Transverse colon (tissue), 4 donors: ENCODE measurements around the gene FHOD1. TPM values are rescaled to one million over a fixed set of nuclear protein-coding genes. Genes with fewer than 3 reads are reported as not detected.

Experiments
- DNase-seq: peaks from one replicate; pipeline ENCODE4 v3.0.0-alpha.2; 2019
- H3K27ac ChIP-seq, 4 donors: fragments of 200-600 bp; sonication (generic); 2 replicates each; pipeline ENCODE4 v1.5.1; 2016 to 2018; ENCODE audit warnings: inconsistent platforms in 4 of 4
- H3K27me3 ChIP-seq: fragments of 200-600 bp; sonication (generic); 2 replicates; pipeline ENCODE4 v1.5.1; 2017; ENCODE audit warnings: inconsistent platforms
- H3K36me3 ChIP-seq, 4 donors: fragments of 200-600 bp; sonication (generic); 2 replicates each; pipeline ENCODE4 v1.5.1; 2017 to 2019; ENCODE audit warnings: inconsistent platforms in 4 of 4
- H3K4me1 ChIP-seq, 4 donors: fragments of 200-600 bp; sonication (generic); 2 replicates each; pipeline ENCODE4 v1.5.1; 2017 to 2020; ENCODE audit warnings: inconsistent platforms in 4 of 4
- H3K4me3 ChIP-seq, 4 donors: fragments of 200-600 bp; sonication (generic); 1 replicate in 1 of 4; 2 replicates in 3 of 4; pipeline versions ENCODE4 v1.5.1 to v1.6.1; 2017 to 2019; ENCODE audit warnings: inconsistent platforms in 4 of 4
- H3K9me3 ChIP-seq, 2 donors: fragments of 200-600 bp; sonication (generic); 2 replicates each; pipeline ENCODE4 v1.5.1; 2017 to 2019; ENCODE audit warnings: inconsistent platforms in 2 of 2
- CTCF ChIP-seq, 5 experiments: fragments of 200-600 bp in 3 of 5; fragments of 450-650 bp in 2 of 5; sonication (generic) in 3 of 5; IDR thresholded peaks; 1 replicate in 2 of 5; 2 replicates in 3 of 5; pipeline ENCODE4 v1.5.1; 2016 to 2017; ENCODE audit warnings: antibody characterized with exemption in 5 of 5, inconsistent platforms in 3 of 5, mild to moderate bottlenecking in 2 of 5, moderate library complexity in 1 of 5
- EP300 ChIP-seq: sonication (generic); formaldehyde crosslinking; IDR thresholded peaks from one replicate; pipeline ENCODE4 v1.6.1; 2017; ENCODE audit warnings: antibody characterized with exemption, low read depth
- POLR2A ChIP-seq: fragments of 450-650 bp; IDR thresholded peaks from one replicate; pipeline ENCODE4 v1.6.1; 2016; ENCODE audit warnings: antibody characterized with exemption, mild to moderate bottlenecking, moderate library complexity
- POLR2AphosphoS5 ChIP-seq, 3 donors: sonication (generic); formaldehyde crosslinking; IDR thresholded peaks; one replicate each; pipeline ENCODE4 v1.6.1; 2016; ENCODE audit warnings: antibody characterized with exemption in 3 of 3
- WGBS, 2 donors: methylation state at CpG; one replicate each; pipeline ENCODE4 v1.1.5; 2018; ENCODE audit warnings: low coverage in 1 of 2; 5-methylcytosine and 5-hydroxymethylcytosine counted together
- in situ Hi-C, 4 donors: fragments of 200-750 bp; cut with MboI; loops; one replicate each; pipeline versions ENCODE4 v1.15.0 to v1.15.1; 2017; ENCODE audit warnings: low sequenced_read_pairs in 3 of 4, low pct_ligation_motif_present in 1 of 4, low pct_unique_long_range_greater_than_20kb in 1 of 4
- intact Hi-C: fragments of 100-400 bp; cut with DNase I; formaldehyde crosslinking; loops from one replicate; pipeline ENCODE4 v1.15.1; 2023; ENCODE audit warnings: low total_unique reads
- total RNA-seq, 4 donors: library from RNA; depleted of rRNA; stranded (reverse); fragments of >200 nt; gene quantifications; one replicate each; pipeline ENCODE4 v1.1.0, GENCODE V29; 2016

Gene FHOD1
- total RNA-seq, 4 donors from 2014 or later, result 25.1 to 177 (median 33.6) TPM

GRCh38 chr16:67249178-67250044 is 2.1 kb upstream of the FHOD1 start:
- intact Hi-C loops (no loop called here), in situ Hi-C loops (no loop called here)
- H3K27ac ChIP-seq, result no peak overlapping the region
- H3K4me3 ChIP-seq, result peak overlapping the region in 3 of 4 donors; percentile 27 to 84 (median 51)
- peaks cover 33% of the 10 kb centered on the region for H3K27me3 ChIP-seq
- no peaks in the 10 kb centered on the region for H3K9me3 ChIP-seq
- no peaks in the 10 kb centered on the region for H3K36me3 ChIP-seq
- 29 to 45% methylated on average over 2 to 20 of the region's 22 CpGs for WGBS, 2 donors
- TF ChIP-seq POLR2AphosphoS5 (IDR thresholded peaks at IDR 0.05) (no peak), CTCF (IDR thresholded peaks at IDR 0.05) (no peak), POLR2A (no peak), EP300 (no peak)
- no peak for DNase-seq
- H3K4me1 ChIP-seq, result peaks cover 23 to 33% (median 32%) of the 10 kb centered on the region in 4 donors

- WGBS, 2 donors, result 0 to 1% methylated on average over 8 to 60 of the region's 75 CpGs
- H3K9me3 ChIP-seq, result no peaks in the 10 kb centered on the region
- in situ Hi-C loops (no loop called here), intact Hi-C loops (no loop called here)
- H3K36me3 ChIP-seq, result no peaks in the 10 kb centered on the region
- peak within 1 kb of the TSS; percentile 15 to 84 (median 39) for H3K4me3 ChIP-seq
- peak within 1 kb of the TSS; percentile 14 to 95 (median 94) for H3K27ac ChIP-seq
- peaks cover 29 to 42% (median 39%) of the 10 kb centered on the region in 4 donors for H3K4me1 ChIP-seq
- DNase-seq, result no peak
- H3K27me3 ChIP-seq, result peaks cover 33% of the 10 kb centered on the region
- TF ChIP-seq CTCF (IDR thresholded peaks at IDR 0.05) (peak in 1 of 5 experiments; percentile 16), POLR2AphosphoS5 (IDR thresholded peaks at IDR 0.05) (no peak), EP300 (no peak)
These were observed 1.3 kb upstream of the FHOD1 start, which contains the start of gene SLC9A5 for GRCh38 chr16:67248401-67249177. Gene SLC9A5 (plus strand): TSS chr16:67248979. CDS start chr16:67249015, 36 bp downstream.

GRCh38 chr16:67248073-67248400 is 756 bp upstream of the FHOD1 start:
- Histone ChIP-seq H3K27ac (peak overlapping the region in 2 of 4 donors; percentile 94 to 95), H3K27me3 (peaks cover 33% of the 10 kb centered on the region), H3K36me3 (no peaks in the 10 kb centered on the region), H3K4me3 (peak overlapping the region; percentile 15 to 84 (median 39)), H3K9me3 (no peaks in the 10 kb centered on the region), H3K4me1 (peaks cover 29 to 47% (median 42%) of the 10 kb centered on the region in 4 donors)
- in situ Hi-C loops (no loop called here), intact Hi-C loops (no loop called here)
- no peak for DNase-seq
- TF ChIP-seq CTCF (IDR thresholded peaks at IDR 0.05), result no peak
- no peak for TF ChIP-seq POLR2A
- TF ChIP-seq EP300, result no peak
- TF ChIP-seq POLR2AphosphoS5 (IDR thresholded peaks at IDR 0.05), result no peak
- WGBS, 2 donors, result 4% methylated on average over 7 of the region's 7 CpGs; no CpG with 5 or more reads in 1 of the 2 donors

- TF ChIP-seq POLR2AphosphoS5 (IDR thresholded peaks at IDR 0.05) (peak; percentile 86 to 97 (median 96)), CTCF (IDR thresholded peaks at IDR 0.05) (peak in 1 of 5 experiments; percentile 29), EP300 (no peak), POLR2A (peak; percentile 95)
- Histone ChIP-seq H3K4me3 (peak overlapping the region; percentile 57 to 84 (median 63)), H3K4me1 (peaks cover 33 to 58% (median 52%) of the 10 kb centered on the region in 4 donors), H3K36me3 (no peaks in the 10 kb centered on the region), H3K27ac (peak overlapping the region; percentile 94 to 95 (median 94)), H3K27me3 (peaks cover 33% of the 10 kb centered on the region), H3K9me3 (no peaks in the 10 kb centered on the region)
- peak; percentile 94 for DNase-seq
- in situ Hi-C loops (no loop called here), intact Hi-C loops (no loop called here)
- WGBS, 2 donors, result 1% methylated on average over 15 of the region's 26 CpGs; no CpG with 5 or more reads in 1 of the 2 donors
These were observed 507 bp downstream of the FHOD1 start for GRCh38 chr16:67246756-67247191.
